Measurements from ENCODE around the gene FAM186B.

- TF ChIP-seq CTCF (IDR thresholded peaks at IDR 0.05) (no peak), POLR2A (IDR thresholded peaks at IDR 0.05) (no peak)
Observed at GRCh38 chr12:49632986-49633702, 27.7 kb upstream of the FAM186B start.

Data from right lobe of liver (tissue), 4 donors.